PC-9 (cell line): Measurements from ENCODE around the gene RDH11. TPM values are rescaled to one million over a fixed set of nuclear protein-coding genes. Genes with fewer than 3 reads are reported as not detected.

Source experiments
- BruUV-seq: library from RNA; stranded (reverse); fragments of 400-500 nt; replicated peaks from 2 replicates; lab custom pipeline; 2021; lab: Mats Ljungman, UMichigan
- CTCF ChIA-PET: fragments of 300-600 bp; sonication (Branson Sonifier 250); formaldehyde crosslinking; loops from one replicate; lab custom pipeline; 2022; ENCODE audit warnings: antibody characterized with exemption; lab: Charles Lee
- POLR2A ChIA-PET: fragments of 300-600 bp; sonication (Branson Sonifier 250); formaldehyde crosslinking; loops from one replicate; lab custom pipeline; 2022; ENCODE audit warnings: antibody characterized with exemption; ENCODE audit not compliant: unreplicated experiment; lab: Charles Lee
- DNase-seq, 2 experiments: peaks; one replicate each; pipeline versions ENCODE4 v3.0.0 to v3.0.0-alpha.2; 2015 to 2022; ENCODE audit warnings: mixed read lengths in 1 of 2
- H2AFZ ChIP-seq: fragments of 200-600 bp; sonication (generic); 2 replicates; pipeline ENCODE4 v1.8.1; 2017; ENCODE audit warnings: antibody characterized with exemption
- H3F3A ChIP-seq: fragments of 200-600 bp; sonication (generic); 2 replicates; pipeline ENCODE4 v1.8.1; 2017; ENCODE audit warnings: antibody characterized with exemption, mild to moderate bottlenecking, low read depth; ENCODE audit not compliant: insufficient read depth
- H3K27ac ChIP-seq: fragments of 200-600 bp; sonication (generic); 2 replicates; pipeline ENCODE4 v1.6.1; 2016; ENCODE audit warnings: mixed run types
- H3K27me3 ChIP-seq: fragments of 200-600 bp; sonication (generic); 2 replicates; pipeline ENCODE4 v1.6.1; 2016; ENCODE audit warnings: low read depth, mixed run types; ENCODE audit not compliant: insufficient read depth
- H3K36me3 ChIP-seq: fragments of 200-600 bp; sonication (generic); 2 replicates; pipeline ENCODE4 v1.6.1; 2016; ENCODE audit warnings: low read depth, mixed run types
- H3K4me1 ChIP-seq: fragments of 200-600 bp; sonication (generic); replicated peaks from 2 replicates; pipeline ENCODE4 v1.6.1; 2016; ENCODE audit warnings: mixed run types; ENCODE audit not compliant: insufficient read depth
- H3K4me2 ChIP-seq: fragments of 200-600 bp; sonication (generic); 2 replicates; pipeline ENCODE4 v1.6.1; 2017; ENCODE audit warnings: mixed run types
- H3K4me3 ChIP-seq: fragments of 200-600 bp; sonication (generic); 2 replicates; pipeline ENCODE4 v1.6.1; 2016; ENCODE audit warnings: mixed run types
- H3K79me2 ChIP-seq: fragments of 200-600 bp; sonication (generic); 2 replicates; pipeline ENCODE4 v1.6.1; 2017; ENCODE audit warnings: low read depth, mixed run types
- H3K9me2 ChIP-seq: fragments of 200-600 bp; sonication (generic); 2 replicates; pipeline ENCODE4 v1.8.1; 2017; ENCODE audit warnings: mild to moderate bottlenecking; ENCODE audit not compliant: insufficient read depth
- H3K9me3 ChIP-seq: fragments of 200-600 bp; sonication (generic); 2 replicates; pipeline ENCODE4 v1.8.1; 2016; ENCODE audit warnings: low read depth; ENCODE audit not compliant: insufficient read depth
- H4K20me1 ChIP-seq: fragments of 200-600 bp; sonication (generic); 2 replicates; pipeline ENCODE4 v1.8.1; 2017; ENCODE audit not compliant: insufficient read depth
- CTCF ChIP-seq: fragments of 200-600 bp; sonication (generic); conservative IDR thresholded peaks from 2 replicates; pipeline ENCODE4 v1.6.1; 2017; ENCODE audit warnings: mixed run types, antibody characterized with exemption, mild to moderate bottlenecking, moderate library complexity
- EZH2 ChIP-seq: fragments of 200-600 bp; sonication (generic); IDR thresholded peaks from 2 replicates; pipeline ENCODE4 v1.8.0; 2017; ENCODE audit warnings: antibody characterized with exemption, low read depth
- intact Hi-C: fragments of 100-400 bp; cut with micrococcal nuclease; formaldehyde crosslinking; loops from one replicate; pipeline ENCODE4 v1.10.0; 2022; ENCODE audit not compliant: unreplicated experiment
- total RNA-seq: library from RNA; stranded (reverse); gene quantifications from 2 replicates; pipeline ENCODE4 v1.2.3, GENCODE V29; 2021

The RDH11 gene
- total RNA-seq, 1 experiment from 2014 or later: 97.0 TPM

DNA sequence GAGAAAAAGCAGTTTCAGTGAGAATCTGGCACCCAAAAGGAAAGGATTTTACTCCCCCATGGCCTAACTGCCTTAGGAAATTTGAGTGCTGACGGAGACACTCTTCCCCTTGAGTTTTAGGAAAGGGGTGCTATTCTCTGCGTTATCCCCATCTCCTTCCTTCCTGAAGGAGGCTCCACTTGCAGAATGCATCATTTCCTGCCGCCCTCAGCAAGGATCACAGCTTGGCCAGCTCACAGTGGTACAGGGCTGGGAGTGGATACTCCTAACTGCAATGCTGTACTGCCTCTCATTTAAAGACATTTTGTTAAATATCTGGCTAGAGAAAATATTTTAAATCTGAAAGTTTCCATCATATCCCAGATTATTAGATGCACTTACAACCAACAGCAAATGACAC is 39.1 kb upstream of the RDH11 start:
- H3K4me3 ChIP-seq: no peak overlapping the region
- no peak for DNase-seq
- H3K27ac ChIP-seq: no peak overlapping the region
- H3K27me3 ChIP-seq: no peaks in the 10 kb centered on the region
- peaks cover 6% of the 10 kb centered on the region; the same call in 1 of the 2 replicates for H3F3A ChIP-seq
- intact Hi-C loops: no loop called here
- no peaks in the 10 kb centered on the region for H3K9me3 ChIP-seq
- no peak overlapping the region for H3K4me2 ChIP-seq
- H3K79me2 ChIP-seq: no peaks in the 10 kb centered on the region
- H4K20me1 ChIP-seq: no peaks in the 10 kb centered on the region
- no peaks in the 10 kb centered on the region for H3K36me3 ChIP-seq
- H3K4me1 ChIP-seq: 0 out of 2 replicates have a peak, but pooled peaks cover 4% of the 10 kb centered on the region
- CTCF ChIA-PET: no interaction called here
- TF ChIP-seq EZH2: no peak
- no peak for TF ChIP-seq CTCF
- BruUV-seq: no TSS peak
- no peaks in the 10 kb centered on the region for H3K9me2 ChIP-seq
- no peak overlapping the region for H2AFZ ChIP-seq
- POLR2A ChIA-PET: no interaction called here

DNA sequence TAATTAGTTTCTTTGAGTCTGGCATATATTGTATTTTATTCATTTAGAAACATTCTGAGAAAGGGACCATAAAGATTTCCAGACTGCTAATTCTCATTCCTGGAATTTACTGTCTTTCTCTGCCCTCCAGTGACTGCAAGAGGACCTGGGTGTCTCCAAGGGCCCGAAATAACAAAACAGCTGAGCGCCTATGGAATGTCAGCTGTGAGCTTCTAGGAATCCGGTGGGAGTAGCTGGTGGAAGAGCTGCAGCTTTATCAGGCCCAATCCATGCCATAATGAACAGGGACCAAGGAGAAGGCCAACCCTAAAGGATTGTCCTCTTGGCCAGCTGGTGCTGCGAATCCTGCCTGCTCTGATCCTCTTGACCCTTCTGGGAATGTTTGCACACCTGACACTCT is 38.1 kb upstream of the RDH11 start:
- no peaks in the 10 kb centered on the region for H3K79me2 ChIP-seq
- no peak overlapping the region for H2AFZ ChIP-seq
- H3K4me3 ChIP-seq: no peak overlapping the region
- no peaks in the 10 kb centered on the region for H3K36me3 ChIP-seq
- no peaks in the 10 kb centered on the region for H4K20me1 ChIP-seq
- H3K9me2 ChIP-seq: no peaks in the 10 kb centered on the region
- H3F3A ChIP-seq: peaks cover under 1% of the 10 kb centered on the region; the same call in 1 of the 2 replicates
- no peaks in the 10 kb centered on the region for H3K27me3 ChIP-seq
- H3K9me3 ChIP-seq: no peaks in the 10 kb centered on the region
- CTCF ChIA-PET: no interaction called here
- no peak overlapping the region for H3K4me2 ChIP-seq
- no peaks in the 10 kb centered on the region for H3K4me1 ChIP-seq
- POLR2A ChIA-PET: no interaction called here
- BruUV-seq: no TSS peak
- TF ChIP-seq CTCF (no peak), EZH2 (no peak)
- DNase-seq: no peak
- H3K27ac ChIP-seq: no peak overlapping the region
- intact Hi-C loops: no loop called here

GRCh38 chr14:67729072-67729885 is 33.7 kb upstream of the RDH11 start:
- Histone ChIP-seq H3K9me2 (no peaks in the 10 kb centered on the region), H2AFZ (no peak overlapping the region), H3K4me2 (no peak overlapping the region), H3K9me3 (no peaks in the 10 kb centered on the region), H4K20me1 (no peaks in the 10 kb centered on the region), H3K27ac (no peak overlapping the region), H3K4me3 (no peak overlapping the region), H3K36me3 (no peaks in the 10 kb centered on the region), H3K4me1 (0 out of 2 replicates have a peak, but pooled peaks cover 4% of the 10 kb centered on the region), H3F3A (no peaks in the 10 kb centered on the region), H3K27me3 (no peaks in the 10 kb centered on the region; the same call in 1 of the 2 replicates), H3K79me2 (no peaks in the 10 kb centered on the region)
- POLR2A ChIA-PET: no interaction called here
- BruUV-seq: no TSS peak
- CTCF ChIA-PET: interaction anchor here (0.6 kb wide), 1 partner anchor 38 kb away, joined by 4 read pairs; no protein-coding TSS in a partner anchor
- no peak for DNase-seq
- TF ChIP-seq EZH2 (no peak), CTCF (no peak)
- intact Hi-C loops: no loop called here
